GM12872 (cell line): ENCODE data around the gene EXOG.

Experiments used
- TF ChIP-seq, protein P1 (sequence below): IDR thresholded peaks from 3 replicates; pipeline ENCODE4 v1.5.1; 2011; ENCODE audit warnings: low read depth, mild to moderate bottlenecking, low read length, moderate library complexity; ENCODE audit not compliant: insufficient read depth

Gene EXOG

DNA sequence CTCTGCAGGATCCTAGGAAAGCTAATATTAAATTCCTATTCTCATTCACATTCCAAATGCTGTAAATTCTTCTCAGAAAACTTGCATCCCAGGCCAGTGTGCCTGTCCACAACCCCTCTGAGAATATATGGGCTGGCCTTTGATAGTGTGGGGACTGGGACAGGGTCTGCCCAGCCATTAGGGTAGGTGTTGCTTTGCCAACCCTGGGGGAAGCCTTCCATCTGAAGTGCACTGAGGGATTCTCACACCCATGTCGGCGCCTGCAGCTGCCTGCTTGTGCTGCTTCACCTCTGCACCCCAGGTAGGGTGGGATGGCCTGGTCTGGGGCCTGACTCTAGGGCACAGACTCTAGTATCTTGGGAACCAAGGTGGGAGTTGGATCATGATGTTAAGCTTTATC lies 15.2 kb upstream of the EXOG start:
- TF ChIP-seq, protein P1, sequence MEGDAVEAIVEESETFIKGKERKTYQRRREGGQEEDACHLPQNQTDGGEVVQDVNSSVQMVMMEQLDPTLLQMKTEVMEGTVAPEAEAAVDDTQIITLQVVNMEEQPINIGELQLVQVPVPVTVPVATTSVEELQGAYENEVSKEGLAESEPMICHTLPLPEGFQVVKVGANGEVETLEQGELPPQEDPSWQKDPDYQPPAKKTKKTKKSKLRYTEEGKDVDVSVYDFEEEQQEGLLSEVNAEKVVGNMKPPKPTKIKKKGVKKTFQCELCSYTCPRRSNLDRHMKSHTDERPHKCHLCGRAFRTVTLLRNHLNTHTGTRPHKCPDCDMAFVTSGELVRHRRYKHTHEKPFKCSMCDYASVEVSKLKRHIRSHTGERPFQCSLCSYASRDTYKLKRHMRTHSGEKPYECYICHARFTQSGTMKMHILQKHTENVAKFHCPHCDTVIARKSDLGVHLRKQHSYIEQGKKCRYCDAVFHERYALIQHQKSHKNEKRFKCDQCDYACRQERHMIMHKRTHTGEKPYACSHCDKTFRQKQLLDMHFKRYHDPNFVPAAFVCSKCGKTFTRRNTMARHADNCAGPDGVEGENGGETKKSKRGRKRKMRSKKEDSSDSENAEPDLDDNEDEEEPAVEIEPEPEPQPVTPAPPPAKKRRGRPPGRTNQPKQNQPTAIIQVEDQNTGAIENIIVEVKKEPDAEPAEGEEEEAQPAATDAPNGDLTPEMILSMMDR, result no peak

GRCh38 chr3:38482951-38483350 lies 13.2 kb upstream of the EXOG start:
- TF ChIP-seq, protein P1, result no peak

DNA sequence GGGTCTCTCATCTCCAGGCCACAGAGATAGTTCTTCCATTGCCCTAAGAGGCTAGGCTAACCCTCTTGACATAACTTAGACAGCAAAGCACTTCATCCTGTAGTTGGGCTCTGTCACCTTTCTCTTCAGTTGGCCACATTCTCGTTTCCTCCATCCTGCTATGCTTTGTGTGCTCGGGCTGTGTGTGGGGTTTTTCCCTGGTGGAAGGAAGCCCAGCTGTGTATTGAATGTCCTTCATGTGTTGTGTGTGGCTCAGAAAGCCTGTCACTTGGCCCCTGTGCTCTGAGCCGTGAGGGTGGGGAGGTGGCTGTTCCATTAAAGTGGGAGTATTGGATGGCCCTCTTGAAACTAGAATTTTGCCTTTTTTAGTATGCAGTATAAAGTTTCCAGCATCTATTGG lies 8.8 kb upstream of the EXOG start:
- TF ChIP-seq, protein P1, result no peak

DNA sequence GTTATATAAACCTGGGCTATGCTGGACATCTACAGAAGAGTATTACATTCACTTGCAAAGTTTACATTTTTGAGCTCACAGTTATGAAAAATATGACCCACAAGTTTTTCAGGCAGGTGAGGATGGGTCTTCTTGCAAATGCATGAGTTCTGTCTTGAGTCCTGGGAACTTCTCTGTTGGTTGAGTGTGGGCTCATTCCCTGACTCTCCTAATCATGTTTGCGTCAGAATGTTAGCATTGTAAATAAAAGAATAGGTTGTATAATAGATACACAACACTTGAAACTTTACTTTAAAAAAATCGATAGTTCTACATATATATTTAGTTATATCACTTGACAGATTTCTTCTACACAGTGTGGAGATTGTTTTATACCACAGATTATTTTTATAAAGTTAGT lies 7.2 kb upstream of the EXOG start:
- TF ChIP-seq, protein P1, result no peak

GRCh38 chr3:38489766-38490165 lies 6.4 kb upstream of the EXOG start:
- TF ChIP-seq, protein P1, result no peak

- TF ChIP-seq, protein P1, result no peak
Measured at GRCh38 chr3:38490281-38491030, 5.7 kb upstream of the EXOG start.

GRCh38 chr3:38491215-38491614 lies 4.9 kb upstream of the EXOG start:
- TF ChIP-seq, protein P1, result no peak

DNA sequence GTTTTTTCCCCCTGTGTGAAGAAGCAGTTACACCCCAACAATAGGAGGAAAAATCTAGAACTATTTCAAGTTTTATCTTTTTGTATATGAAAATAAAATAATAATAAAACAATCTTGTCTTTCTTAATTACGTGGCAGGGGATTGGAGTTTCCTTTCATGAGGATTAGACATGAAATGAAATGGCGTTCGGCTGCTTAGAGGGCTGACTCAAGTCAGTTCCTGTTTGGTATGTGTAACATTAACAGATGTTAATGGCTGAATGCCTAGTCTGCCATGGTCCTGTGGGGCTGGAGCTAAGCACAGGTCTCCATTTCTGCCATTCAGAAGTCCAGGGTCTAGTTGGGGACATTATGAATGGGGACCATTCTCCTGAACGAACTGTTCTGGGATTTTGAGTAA lies 3.1 kb upstream of the EXOG start:
- TF ChIP-seq, protein P1, result no peak
